OCI-LY1 (cell line): ENCODE measurements around the gene JCAD.

Experiments used
- H2AFZ ChIP-seq: fragments of 200-600 bp; sonication (generic), shearing (Covaris generic); 2 replicates; pipeline ENCODE4 v1.6.0; 2014; ENCODE audit warnings: antibody characterized with exemption, mild to moderate bottlenecking, low read length
- H3F3A ChIP-seq: fragments of 200-600 bp; sonication (generic), shearing (Covaris generic); 2 replicates; pipeline ENCODE4 v1.6.0; 2014; ENCODE audit warnings: mild to moderate bottlenecking, antibody characterized with exemption, low read length, moderate library complexity; ENCODE audit not compliant: insufficient read depth
- H3K27ac ChIP-seq: fragments of 200-600 bp; sonication (generic); 2 replicates; pipeline ENCODE4 v1.5.1; 2014; ENCODE audit warnings: low read length, mixed run types, mild to moderate bottlenecking, low read depth; ENCODE audit not compliant: poor library complexity, severe bottlenecking
- H3K27me3 ChIP-seq: fragments of 200-600 bp; sonication (generic); 2 replicates; pipeline ENCODE4 v1.6.0; 2014; ENCODE audit warnings: antibody characterized with exemption, mild to moderate bottlenecking, low read length, moderate library complexity; ENCODE audit not compliant: insufficient read depth
- H3K36me3 ChIP-seq: fragments of 200-600 bp; sonication (generic); 2 replicates; pipeline ENCODE4 v1.6.1; 2014; ENCODE audit warnings: mild to moderate bottlenecking, antibody characterized with exemption, low read length, moderate library complexity, mixed read lengths; ENCODE audit not compliant: insufficient read depth
- H3K4me1 ChIP-seq: fragments of 200-600 bp; sonication (generic); 2 replicates; pipeline ENCODE4 v1.5.1; 2014; ENCODE audit warnings: mild to moderate bottlenecking, low read length, moderate library complexity; ENCODE audit not compliant: insufficient read depth, severe bottlenecking
- H3K4me2 ChIP-seq: fragments of 200-600 bp; sonication (generic), shearing (Covaris generic); 2 replicates; pipeline ENCODE4 v1.6.1; 2014; ENCODE audit warnings: low read length
- H3K4me3 ChIP-seq: fragments of 200-600 bp; sonication (generic); 2 replicates; pipeline ENCODE4 v1.5.1; 2014; ENCODE audit warnings: low read length, low read depth, mild to moderate bottlenecking, mixed read lengths; ENCODE audit not compliant: poor library complexity, severe bottlenecking
- H3K79me2 ChIP-seq: fragments of 200-600 bp; shearing (Covaris generic); 2 replicates; pipeline ENCODE4 v1.6.1; 2016; ENCODE audit warnings: mixed run types, low read length, mixed read lengths; ENCODE audit not compliant: insufficient read depth
- H3K9ac ChIP-seq: fragments of 200-600 bp; sonication (generic), shearing (Covaris generic); 2 replicates; pipeline ENCODE4 v1.6.1; 2014; ENCODE audit warnings: mild to moderate bottlenecking, low read length, mixed read lengths
- H3K9me2 ChIP-seq: fragments of 200-600 bp; sonication (generic), shearing (Covaris generic); 2 replicates; pipeline ENCODE4 v1.6.1; 2014; ENCODE audit warnings: low read depth, mild to moderate bottlenecking, low read length, mixed read lengths
- H3K9me3 ChIP-seq: fragments of 200-600 bp; shearing (Covaris generic); 2 replicates; pipeline ENCODE4 v1.6.1; 2014; ENCODE audit warnings: low read length, mixed read lengths
- H4K20me1 ChIP-seq: fragments of 200-600 bp; sonication (generic), shearing (Covaris generic); 2 replicates; pipeline ENCODE4 v1.6.0; 2016; ENCODE audit warnings: mild to moderate bottlenecking, low read length; ENCODE audit not compliant: insufficient read depth
- EZH2 ChIP-seq: fragments of 200-600 bp; sonication (generic), shearing (Covaris generic); IDR thresholded peaks from 2 replicates; pipeline ENCODE4 v1.8.0; 2017; ENCODE audit warnings: borderline replicate concordance, mixed run types, mild to moderate bottlenecking, antibody characterized with exemption, low read length, moderate library complexity, mixed read lengths
- TF ChIP-seq, protein P1 (sequence below): fragments of 200-600 bp; sonication (generic), shearing (Covaris generic); IDR thresholded peaks from 2 replicates; pipeline ENCODE4 v1.5.1; 2017; ENCODE audit warnings: mild to moderate bottlenecking, antibody characterized with exemption, low read length, moderate library complexity, mixed read lengths

Gene JCAD

DNA sequence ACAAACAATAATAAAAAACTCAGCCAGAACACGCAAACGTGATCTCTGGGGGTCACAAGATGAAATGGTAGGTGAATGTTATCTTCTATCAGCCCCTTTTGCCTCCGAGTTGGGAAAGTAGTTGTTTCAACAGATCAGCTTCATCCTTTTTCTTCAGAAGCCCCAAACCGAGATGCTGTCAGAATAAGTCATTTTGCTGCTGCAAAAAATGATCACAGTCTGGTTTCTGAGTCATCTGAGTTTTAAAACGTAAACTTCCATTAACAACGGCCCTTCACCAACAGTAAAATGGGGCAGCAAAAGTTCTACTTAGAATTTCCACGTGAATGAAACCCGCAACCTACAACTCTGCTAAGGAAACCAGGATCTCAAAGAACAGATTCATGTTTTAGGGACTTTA lies 44.9 kb downstream of the JCAD start:
- TF ChIP-seq, protein P1, sequence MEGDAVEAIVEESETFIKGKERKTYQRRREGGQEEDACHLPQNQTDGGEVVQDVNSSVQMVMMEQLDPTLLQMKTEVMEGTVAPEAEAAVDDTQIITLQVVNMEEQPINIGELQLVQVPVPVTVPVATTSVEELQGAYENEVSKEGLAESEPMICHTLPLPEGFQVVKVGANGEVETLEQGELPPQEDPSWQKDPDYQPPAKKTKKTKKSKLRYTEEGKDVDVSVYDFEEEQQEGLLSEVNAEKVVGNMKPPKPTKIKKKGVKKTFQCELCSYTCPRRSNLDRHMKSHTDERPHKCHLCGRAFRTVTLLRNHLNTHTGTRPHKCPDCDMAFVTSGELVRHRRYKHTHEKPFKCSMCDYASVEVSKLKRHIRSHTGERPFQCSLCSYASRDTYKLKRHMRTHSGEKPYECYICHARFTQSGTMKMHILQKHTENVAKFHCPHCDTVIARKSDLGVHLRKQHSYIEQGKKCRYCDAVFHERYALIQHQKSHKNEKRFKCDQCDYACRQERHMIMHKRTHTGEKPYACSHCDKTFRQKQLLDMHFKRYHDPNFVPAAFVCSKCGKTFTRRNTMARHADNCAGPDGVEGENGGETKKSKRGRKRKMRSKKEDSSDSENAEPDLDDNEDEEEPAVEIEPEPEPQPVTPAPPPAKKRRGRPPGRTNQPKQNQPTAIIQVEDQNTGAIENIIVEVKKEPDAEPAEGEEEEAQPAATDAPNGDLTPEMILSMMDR = no peak
- no peak for TF ChIP-seq EZH2
- Histone ChIP-seq H3F3A (no peaks in the 10 kb centered on the region), H4K20me1 (no peaks in the 10 kb centered on the region), H3K9me2 (no peaks in the 10 kb centered on the region), H2AFZ (no peak overlapping the region), H3K4me2 (no peak overlapping the region), H3K4me1 (no peaks in the 10 kb centered on the region), H3K4me3 (no peak overlapping the region), H3K27ac (no peak overlapping the region), H3K79me2 (no peaks in the 10 kb centered on the region), H3K27me3 (no peaks in the 10 kb centered on the region; the same call in 1 of the 2 replicates), H3K9ac (no peak overlapping the region), H3K9me3 (no peaks in the 10 kb centered on the region), H3K36me3 (no peaks in the 10 kb centered on the region)

DNA sequence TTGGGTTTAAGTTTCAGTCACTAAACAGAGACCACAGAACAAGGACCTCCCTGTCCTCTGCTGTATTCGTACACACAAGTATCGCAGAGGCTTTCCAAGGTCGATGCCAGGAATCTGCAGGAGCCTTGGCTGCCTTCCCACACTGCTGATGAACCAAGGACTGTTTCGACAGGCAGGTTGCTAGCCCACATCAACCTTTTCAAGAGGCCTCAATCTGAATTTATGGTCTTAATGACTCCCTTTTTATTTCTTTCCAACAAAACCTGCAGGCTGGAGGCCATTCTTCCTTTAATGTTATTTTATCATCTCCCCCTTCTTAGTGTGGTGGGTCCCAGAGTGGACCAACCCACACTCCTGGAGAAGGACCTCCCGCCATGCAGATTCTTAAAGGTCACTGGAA lies 45.6 kb downstream of the JCAD start:
- H3K9me2 ChIP-seq = no peaks in the 10 kb centered on the region
- no peaks in the 10 kb centered on the region for H3K79me2 ChIP-seq
- TF ChIP-seq EZH2 = no peak
- TF ChIP-seq, protein P1 = no peak
- no peak overlapping the region for H3K4me3 ChIP-seq
- H3K4me1 ChIP-seq = no peaks in the 10 kb centered on the region
- no peak overlapping the region for H3K4me2 ChIP-seq
- no peaks in the 10 kb centered on the region; the same call in 1 of the 2 replicates for H3K27me3 ChIP-seq
- H3K27ac ChIP-seq = no peak overlapping the region
- no peaks in the 10 kb centered on the region for H3K36me3 ChIP-seq
- H3F3A ChIP-seq = no peaks in the 10 kb centered on the region
- no peak overlapping the region for H3K9ac ChIP-seq
- H3K9me3 ChIP-seq = no peaks in the 10 kb centered on the region
- H2AFZ ChIP-seq = no peak overlapping the region
- no peaks in the 10 kb centered on the region for H4K20me1 ChIP-seq

DNA sequence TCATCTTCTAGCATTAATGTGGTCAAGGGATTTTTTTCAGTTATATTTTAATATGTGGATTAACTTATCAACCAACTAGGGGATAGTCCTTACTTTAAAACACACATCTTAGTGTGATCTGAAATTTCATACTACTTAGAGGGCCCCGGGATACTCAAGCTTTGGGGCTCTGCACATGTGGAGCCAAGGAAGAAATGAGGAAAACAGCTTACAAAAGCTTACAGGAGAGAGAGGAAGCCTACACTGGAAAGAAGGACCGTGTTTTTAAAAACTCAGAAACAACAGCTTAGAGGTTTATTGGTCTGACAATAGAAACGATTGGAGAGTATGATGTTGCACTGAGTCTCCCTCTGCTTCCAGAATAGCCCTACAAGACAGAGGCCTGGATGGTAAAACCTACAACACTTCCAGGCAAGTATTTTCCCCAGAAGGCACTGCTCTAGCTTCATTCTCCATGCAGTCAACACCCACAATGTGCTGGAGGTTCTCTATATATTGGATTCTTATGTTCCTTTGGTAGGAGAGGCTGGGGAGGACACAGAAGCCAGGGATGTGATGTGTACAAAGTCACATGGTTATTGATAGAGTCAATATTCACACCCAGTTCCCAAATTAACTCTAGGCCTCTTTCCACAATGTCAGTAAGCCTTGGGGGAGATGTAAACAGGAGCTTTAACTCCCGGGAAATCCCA lies 47.3 kb downstream of the JCAD start:
- no peaks in the 10 kb centered on the region for H3K9me2 ChIP-seq
- no peaks in the 10 kb centered on the region for H3K4me1 ChIP-seq
- no peak overlapping the region for H2AFZ ChIP-seq
- no peak overlapping the region for H3K4me3 ChIP-seq
- no peak overlapping the region for H3K9ac ChIP-seq
- H3K36me3 ChIP-seq = no peaks in the 10 kb centered on the region
- H3K79me2 ChIP-seq = no peaks in the 10 kb centered on the region
- no peak for TF ChIP-seq EZH2
- TF ChIP-seq, protein P1 = no peak
- no peaks in the 10 kb centered on the region for H3F3A ChIP-seq
- H3K27me3 ChIP-seq = no peaks in the 10 kb centered on the region; the same call in 1 of the 2 replicates
- no peak overlapping the region for H3K4me2 ChIP-seq
- no peak overlapping the region for H3K27ac ChIP-seq
- H3K9me3 ChIP-seq = no peaks in the 10 kb centered on the region
- H4K20me1 ChIP-seq = no peaks in the 10 kb centered on the region
